ENCODE results near the gene MYO1A. TPM values are rescaled to one million over a fixed set of nuclear protein-coding genes. Genes with fewer than 3 reads are reported as not detected.

MYO1A gene
- total and polyA plus RNA-seq, 2 donors (not counting 1 experiment from before 2014, with no cell fraction given), result 0.55 to 1.3 TPM

DNA sequence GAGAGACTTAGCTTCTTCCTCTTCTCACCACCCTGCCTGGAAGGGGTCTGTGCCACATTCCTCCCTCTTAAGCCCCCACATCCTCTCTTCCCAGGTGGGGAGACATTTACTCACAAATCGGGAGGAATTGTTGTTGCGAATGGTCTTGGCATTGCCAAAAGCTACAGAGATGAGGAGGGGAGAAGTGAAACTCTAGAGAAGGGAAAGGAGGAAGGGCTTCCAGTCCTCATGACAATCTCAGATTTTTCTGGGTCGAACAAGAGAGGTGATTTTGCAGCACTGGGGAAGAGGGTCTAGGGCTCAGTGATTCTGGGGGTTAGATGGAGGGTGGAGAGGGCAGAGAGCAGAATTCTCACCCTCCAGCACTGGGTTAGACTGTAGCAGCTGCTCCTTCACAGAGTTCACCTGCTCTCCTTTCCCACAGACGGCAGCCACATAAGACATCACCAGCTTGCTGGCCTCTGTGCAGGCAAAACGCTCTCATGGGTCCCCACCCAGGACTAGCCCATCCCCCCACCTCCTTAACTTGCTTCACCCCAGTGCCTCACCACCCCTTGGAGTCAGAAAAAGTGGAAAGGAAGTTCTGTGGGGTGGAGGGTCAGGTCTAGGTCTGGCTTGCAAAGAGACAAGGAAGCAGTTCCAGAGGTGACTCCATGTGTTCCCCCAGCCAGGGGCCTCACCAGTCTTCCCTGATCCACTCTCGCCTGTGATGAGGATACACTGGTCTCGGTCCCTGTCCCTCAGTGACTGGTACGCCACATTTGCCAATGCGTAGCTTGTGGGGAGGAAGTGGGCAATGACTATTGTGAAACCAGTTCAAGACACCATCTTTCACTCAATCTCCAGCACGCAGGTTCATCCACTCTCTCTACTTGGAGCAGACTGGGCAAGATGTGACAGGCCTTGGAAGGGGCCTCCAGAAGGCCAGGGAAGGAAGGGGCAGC lies 2.7 kb downstream of the MYO1A start:
- Histone ChIP-seq H3K4me1 (ENCODE audit: control insufficient read depth in 2 of 2, insufficient read depth in 2 of 2, low read length in 2 of 2) (peaks cover 18 to 24% of the 10 kb centered on the region in 2 donors), H3K27ac (ENCODE audit: low read length in 2 of 2) (no peak overlapping the region), H4K20me1 (ENCODE audit: control insufficient read depth, insufficient read depth, low read length, poor library complexity, severe bottlenecking) (no peaks in the 10 kb centered on the region), H3K9me3 (ENCODE audit: control extremely low read depth in 1 of 3, control insufficient read depth in 2 of 3, insufficient read depth in 1 of 3, low read length in 2 of 3) (no peaks in the 10 kb centered on the region), H3K79me2 (ENCODE audit: control insufficient read depth, insufficient read depth, low read length) (no peaks in the 10 kb centered on the region), H2AFZ (ENCODE audit: insufficient read depth, low read depth, low read length, poor library complexity, severe bottlenecking) (peak overlapping the region; percentile 59), H3K27me3 (replicated peaks in 1 of 4; ENCODE audit: control extremely low read depth in 1 of 4, control insufficient read depth in 3 of 4, insufficient read depth in 4 of 4, low read length in 3 of 4) (no peaks in the 10 kb centered on the region), H3K4me2 (replicated peaks; ENCODE audit: low read depth, low read length, poor library complexity, severe bottlenecking) (peak overlapping the region; percentile 55), H3K9ac (ENCODE audit: low read length) (peak overlapping the region; percentile 41), H3K36me3 (replicated peaks in 1 of 2; ENCODE audit: control extremely low read depth in 1 of 2, control insufficient read depth in 1 of 2, extremely low read depth in 1 of 2, insufficient read depth in 2 of 2, low read length in 1 of 2) (no peaks in the 10 kb centered on the region), H3K4me3 (ENCODE audit: control extremely low read depth in 1 of 5, extremely low read depth in 1 of 5, insufficient read depth in 1 of 5, low read depth in 2 of 5, low read length in 4 of 5) (peak overlapping the region in 2 of 5 experiments; percentile 11 to 38)
- POLR2A ChIA-PET, result interaction anchor here (0.5 to 1.0 kb wide), 5 partner anchors 21 to 312 kb away, joined by 3 to 8 read pairs (median 3); no protein-coding TSS in a partner anchor
- CTCF ChIA-PET, result interaction anchor here (1.2 to 3.0 kb wide), 4 partner anchors 13 to 22 kb away, joined by 3 to 12 read pairs (median 6); no protein-coding TSS in a partner anchor
- intact Hi-C loops (cut with micrococcal nuclease), result loop anchor here (2.0 kb wide), 1 partner anchor 14 kb away; no protein-coding TSS in a partner anchor
- 40% methylated on average over 1 of the region's 10 CpGs for WGBS (ENCODE audit: insufficient coverage)
- DNase-seq (peak; percentile 50), ATAC-seq (ENCODE audit: low read depth) (peak; percentile 49)
- Mint-ChIP-seq H3K27me3 (no peaks in the 10 kb centered on the region), H3K27ac (peak overlapping the region; percentile 82), H3K4me1 (peaks cover 26% of the 10 kb centered on the region), H3K9me3 (ENCODE audit: insufficient read depth) (no peaks in the 10 kb centered on the region), H3K4me3 (peak overlapping the region; percentile 74)
- TF ChIP-seq EZH2 (IDR thresholded peaks at IDR 0.05; ENCODE audit: borderline replicate concordance, insufficient read depth, low read depth, low read length, poor library complexity, severe bottlenecking), result no peak
- TF ChIP-seq, protein P1, sequence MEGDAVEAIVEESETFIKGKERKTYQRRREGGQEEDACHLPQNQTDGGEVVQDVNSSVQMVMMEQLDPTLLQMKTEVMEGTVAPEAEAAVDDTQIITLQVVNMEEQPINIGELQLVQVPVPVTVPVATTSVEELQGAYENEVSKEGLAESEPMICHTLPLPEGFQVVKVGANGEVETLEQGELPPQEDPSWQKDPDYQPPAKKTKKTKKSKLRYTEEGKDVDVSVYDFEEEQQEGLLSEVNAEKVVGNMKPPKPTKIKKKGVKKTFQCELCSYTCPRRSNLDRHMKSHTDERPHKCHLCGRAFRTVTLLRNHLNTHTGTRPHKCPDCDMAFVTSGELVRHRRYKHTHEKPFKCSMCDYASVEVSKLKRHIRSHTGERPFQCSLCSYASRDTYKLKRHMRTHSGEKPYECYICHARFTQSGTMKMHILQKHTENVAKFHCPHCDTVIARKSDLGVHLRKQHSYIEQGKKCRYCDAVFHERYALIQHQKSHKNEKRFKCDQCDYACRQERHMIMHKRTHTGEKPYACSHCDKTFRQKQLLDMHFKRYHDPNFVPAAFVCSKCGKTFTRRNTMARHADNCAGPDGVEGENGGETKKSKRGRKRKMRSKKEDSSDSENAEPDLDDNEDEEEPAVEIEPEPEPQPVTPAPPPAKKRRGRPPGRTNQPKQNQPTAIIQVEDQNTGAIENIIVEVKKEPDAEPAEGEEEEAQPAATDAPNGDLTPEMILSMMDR (IDR thresholded peaks at IDR 0.05), result no peak

All from B cell (primary cell).